HepG2 (cell line): Measurements from ENCODE around the gene MUC22. TPM values are rescaled to one million over a fixed set of nuclear protein-coding genes. Genes with fewer than 3 reads are reported as not detected.

Source experiments
- ATAC-seq: fragments of 200-7000 bp; cut with Tn5 transposase; 3 replicates; pipeline ENCODE4 v1.9.1; 2020; ENCODE audit warnings: mild to moderate bottlenecking, moderate library complexity
- BruUV-seq: library from RNA; stranded (reverse); fragments of 400-500 nt; replicated peaks from 2 replicates; lab custom pipeline; 2021; lab: Mats Ljungman, UMichigan
- CTCF ChIA-PET: fragments of 300-600 bp; formaldehyde crosslinking; extraction: SDS; loops from one replicate; lab custom pipeline; 2021; ENCODE audit warnings: low total read pairs, inconsistent platforms, low intra/inter-chr PET ratio; lab: Yijun Ruan, JAX
- POLR2A ChIA-PET: fragments of 350-600 bp; sonication (Branson Sonifier 250); formaldehyde crosslinking; loops from one replicate; lab custom pipeline; 2020; ENCODE audit warnings: antibody characterized with exemption, inconsistent platforms; lab: Yijun Ruan, JAX
- DNase-seq: peaks from one replicate; pipeline ENCODE4 v3.0.0-alpha.2; 2015; ENCODE audit warnings: low spot score
- FAIRE-seq: peaks from 3 replicates; lab custom pipeline; 2011; peaks lifted over from hg19 to GRCh38; lab: Jason Lieb, UNC
- H2AFZ ChIP-seq: one replicate; pipeline ENCODE4 v1.6.1; 2011; ENCODE audit warnings: low read length, inconsistent platforms
- H3K27ac ChIP-seq: fragments of 300-600 bp; 3 replicates; pipeline ENCODE4 v1.8.0; 2011; ENCODE audit warnings: mixed run types, mild to moderate bottlenecking, mixed read lengths, low read length, inconsistent platforms; ENCODE audit not compliant: insufficient read depth; ENCODE audit errors: extremely low read length
- H3K27me3 ChIP-seq, 2 experiments: fragments of 200-600 bp in 1 of 2; 2 replicates in 1 of 2; 3 replicates in 1 of 2; pipeline versions ENCODE4 v1.6.0 to v1.8.0; 2011; ENCODE audit warnings: low read length in 2 of 2, mild to moderate bottlenecking in 2 of 2, moderate library complexity in 2 of 2, inconsistent platforms in 1 of 2; ENCODE audit not compliant: insufficient read depth in 2 of 2, control insufficient read depth in 1 of 2
- H3K36me3 ChIP-seq, 2 experiments: fragments of 200-600 bp in 1 of 2; replicated peaks in 1 of 2; 2 replicates in 1 of 2; 3 replicates in 1 of 2; pipeline versions ENCODE4 v1.5.1 to v1.8.0; 2011; ENCODE audit warnings: low read length in 2 of 2, inconsistent platforms in 1 of 2; ENCODE audit not compliant: insufficient read depth in 2 of 2, control insufficient read depth in 1 of 2
- H3K4me1 ChIP-seq: 2 replicates; pipeline ENCODE4 v1.5.1; 2012; ENCODE audit warnings: low read length, inconsistent platforms; ENCODE audit not compliant: insufficient read depth
- H3K4me2 ChIP-seq: 2 replicates; pipeline ENCODE4 v1.6.0; 2011; ENCODE audit warnings: low read depth, low read length, inconsistent platforms
- H3K4me3 ChIP-seq, 3 experiments: fragments of 200-600 bp in 1 of 3; sonication (generic), shearing (Covaris generic) in 1 of 3; replicated peaks in 1 of 3; 2 replicates each; pipeline ENCODE4 v1.5.1; 2011 to 2016; ENCODE audit warnings: low read length in 3 of 3, inconsistent platforms in 2 of 3, low read depth in 2 of 3, mild to moderate bottlenecking in 2 of 3, control low read depth in 1 of 3, mixed read lengths in 1 of 3; ENCODE audit not compliant: insufficient read depth in 1 of 3
- H3K79me2 ChIP-seq: one replicate; pipeline ENCODE4 v1.6.1; 2011; ENCODE audit warnings: low read length, inconsistent platforms; ENCODE audit not compliant: insufficient read depth
- H3K9ac ChIP-seq: 2 replicates; pipeline ENCODE4 v1.6.0; 2011; ENCODE audit warnings: mild to moderate bottlenecking, low read depth, low read length, inconsistent platforms; ENCODE audit not compliant: insufficient read depth
- H3K9me3 ChIP-seq: 2 replicates; pipeline ENCODE4 v1.5.1; 2012; ENCODE audit warnings: mild to moderate bottlenecking, low read length
- H4K20me1 ChIP-seq: 2 replicates; pipeline ENCODE4 v1.6.0; 2011; ENCODE audit warnings: inconsistent platforms, mild to moderate bottlenecking, low read length, moderate library complexity; ENCODE audit not compliant: insufficient read depth
- ATF7 ChIP-seq, 2 experiments: fragments of 450-650 bp in 1 of 2; sonication (generic) in 1 of 2; formaldehyde crosslinking in 1 of 2; IDR thresholded peaks; 2 replicates each; pipeline versions ENCODE4 v1.4.0 to v1.6.1; 2016 to 2020; ENCODE audit warnings: antibody characterized with exemption in 1 of 2, mild to moderate bottlenecking in 1 of 2, missing genetic modification reagents in 1 of 2
- CEBPB ChIP-seq: IDR thresholded peaks from 2 replicates; pipeline ENCODE4 v1.6.1; 2011; ENCODE audit warnings: low read depth, low read length, improper control_type of control experiment, borderline replicate concordance
- PPARG ChIP-seq: conservative IDR thresholded peaks from 2 replicates; pipeline ENCODE4 v1.6.1; 2016; ENCODE audit warnings: missing biosample characterization, missing genetic modification reagents
- SRSF9 ChIP-seq: fragments of 200-400 bp; formaldehyde crosslinking; IDR thresholded peaks from 2 replicates; pipeline ENCODE4 v1.6.1; 2018; ENCODE audit warnings: borderline replicate concordance, mild to moderate bottlenecking, low read depth, low read length; ENCODE audit not compliant: insufficient read depth, poor library complexity, severe bottlenecking
- TSC22D2 ChIP-seq: sonication (generic); formaldehyde crosslinking; IDR thresholded peaks from 2 replicates; pipeline ENCODE4 v1.5.1; 2020; ENCODE audit warnings: missing genetic modification reagents, mild to moderate bottlenecking, borderline replicate concordance
- ZNF205 ChIP-seq: IDR thresholded peaks from 2 replicates; pipeline ENCODE4 v1.6.1; 2018; ENCODE audit warnings: missing biosample characterization, missing genetic modification reagents
- ZNF207 ChIP-seq: fragments of 450-650 bp; IDR thresholded peaks from 2 replicates; pipeline ENCODE4 v1.6.1; 2016; ENCODE audit warnings: antibody characterized with exemption, borderline replicate concordance
- ZNF382 ChIP-seq: sonication (generic); formaldehyde crosslinking; IDR thresholded peaks from 2 replicates; pipeline ENCODE4 v1.5.0; 2020; ENCODE audit warnings: missing genetic modification reagents, mild to moderate bottlenecking, borderline replicate concordance
- WGBS: methylation state at CpG from one replicate; pipeline ENCODE4 v1.1.6; 2017; ENCODE audit warnings: low lambda C conversion rate; 5-methylcytosine and 5-hydroxymethylcytosine counted together
- in situ Hi-C: cut with HindIII; loops from 2 replicates; pipeline ENCODE4 v1.10.0; 2017; ENCODE audit warnings: low pct_unique_long_range_greater_than_20kb; ENCODE audit not compliant: extremely low pct_ligation_motif_present
- intact Hi-C: fragments of 100-400 bp; cut with micrococcal nuclease; formaldehyde crosslinking; loops from one replicate; pipeline ENCODE4 v1.10.0; 2022; ENCODE audit not compliant: unreplicated experiment
- polyA plus RNA-seq, 8 experiments: library from polyadenylated mRNA; depleted of rRNA in 3 of 8; stranded (reverse) in 7 of 8; unstranded in 1 of 8; fragments of >200 nt; fragmentation: Illumina TruSeq in 4 of 8; extraction: Trizol in 4 of 8; gene quantifications; 2 replicates each; pipeline versions ENCODE4 v1.2.1 to v1.2.3, GENCODE V29; 2011 to 2016; ENCODE audit warnings: low read depth in 4 of 8, missing spikeins in 1 of 8, mixed read lengths in 1 of 8; ENCODE audit not compliant: insufficient read depth in 1 of 8
- total RNA-seq, 5 experiments: library from RNA; depleted of rRNA; stranded (reverse); fragments of >200 nt; fragmentation: Illumina TruSeq; extraction: Trizol; gene quantifications; 2 replicates each; pipeline ENCODE4 v1.2.3, GENCODE V29; 2016; ENCODE audit warnings: low read depth in 1 of 5

MUC22 gene
- total and polyA plus RNA-seq, 2 of the 13 experiments (the other 11 are each of a cell fraction or from before 2014, with no cell fraction given): not detected

DNA sequence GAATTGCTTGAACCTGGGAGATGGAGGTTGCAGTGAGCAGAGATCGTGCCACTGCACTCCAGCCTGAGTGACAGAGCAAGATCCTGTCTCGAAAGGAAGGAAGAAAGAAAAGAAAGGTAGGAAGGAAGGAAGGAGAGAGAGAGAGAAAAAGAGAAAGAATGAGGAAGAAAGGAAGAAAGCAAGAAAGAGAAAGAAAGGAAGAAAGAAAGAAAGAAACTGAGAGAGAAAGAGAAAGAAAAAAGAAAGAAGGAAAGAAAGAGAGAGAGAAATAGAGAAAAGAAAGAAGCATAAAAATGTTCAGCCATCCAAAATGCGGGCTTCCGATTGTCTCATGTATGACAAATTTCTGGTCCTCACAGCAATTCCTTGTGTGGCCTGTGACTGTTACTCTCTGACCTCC, 22.8 kb downstream of the MUC22 start:
- WGBS: 31% methylated on average over 4 of the region's 4 CpGs
- intact Hi-C loops (no loop called here), in situ Hi-C loops (no loop called here)
- POLR2A ChIA-PET: no interaction called here
- Histone ChIP-seq H3K4me1 (no peaks in the 10 kb centered on the region), H4K20me1 (no peaks in the 10 kb centered on the region), H3K4me3 (no peak overlapping the region), H3K27me3 (peaks cover 0 to 4% of the 10 kb centered on the region in 2 experiments; a peak in 1 of 5 replicates), H3K79me2 (no peaks in the 10 kb centered on the region), H3K4me2 (no peak overlapping the region), H2AFZ (no peak overlapping the region), H3K27ac (no peak overlapping the region), H3K36me3 (no peaks in the 10 kb centered on the region), H3K9me3 (no peaks in the 10 kb centered on the region), H3K9ac (no peak overlapping the region)
- FAIRE-seq: no peak
- CTCF ChIA-PET: no interaction called here
- DNase-seq: no peak
- no TSS peak for BruUV-seq
- no peak for ATAC-seq
- no peak for TF ChIP-seq TSC22D2 (CRISPR knock-in tag)
- TF ChIP-seq PPARG (CRISPR knock-in tag): no peak
- TF ChIP-seq SRSF9: peak; percentile 49
- TF ChIP-seq ZNF207: no peak
- TF ChIP-seq ZNF205: no peak

DNA sequence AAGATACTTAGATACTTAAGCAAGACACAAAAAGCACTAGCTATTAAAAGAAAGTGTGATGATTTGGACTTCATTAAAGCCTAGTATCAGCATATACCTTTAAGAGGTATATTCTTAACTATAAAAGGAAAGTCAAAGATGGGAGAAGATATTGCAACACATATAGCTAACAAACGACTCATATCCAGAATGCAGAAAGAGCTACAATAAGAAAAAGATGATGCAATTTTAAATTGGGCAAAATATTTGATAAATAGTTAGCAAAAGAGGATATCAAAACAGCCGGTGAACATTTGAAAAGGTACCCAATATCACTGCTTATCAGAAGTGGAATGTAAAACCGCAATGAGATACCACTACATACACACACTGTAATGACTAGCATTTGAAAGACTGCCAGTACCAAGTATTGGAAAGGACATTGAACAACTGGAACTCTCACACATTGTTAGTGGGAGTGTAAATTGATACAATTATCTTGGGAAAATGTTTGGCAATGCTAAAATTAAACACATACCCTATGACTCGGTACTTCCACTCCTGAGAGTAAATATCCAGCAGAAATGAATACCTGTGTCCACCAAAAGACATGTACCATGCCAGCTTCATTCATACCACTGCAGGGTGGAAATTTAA, 25.7 kb downstream of the MUC22 start:
- Histone ChIP-seq H3K9me3 (no peaks in the 10 kb centered on the region), H3K36me3 (no peaks in the 10 kb centered on the region), H3K4me2 (no peak overlapping the region), H3K4me3 (no peak overlapping the region), H3K79me2 (no peaks in the 10 kb centered on the region), H3K9ac (no peak overlapping the region), H3K27me3 (peaks cover 0 to 7% of the 10 kb centered on the region in 2 experiments; a peak in 2 of 5 replicates), H3K27ac (no peak overlapping the region), H2AFZ (no peak overlapping the region), H4K20me1 (no peaks in the 10 kb centered on the region), H3K4me1 (peaks cover 2% of the 10 kb centered on the region)
- ChIA-PET CTCF (no interaction called here), POLR2A (no interaction called here)
- FAIRE-seq (no peak), ATAC-seq (no peak), DNase-seq (no peak)
- TF ChIP-seq ZNF382 (CRISPR knock-in tag) (no peak), CEBPB (peak; percentile 43), ATF7 (IDR thresholded peaks at IDR 0.05) (peak; percentile 26; the same call in 1 of the 2 replicates), ATF7 (CRISPR knock-in tag; IDR thresholded peaks at IDR 0.05) (no peak)
- BruUV-seq: no TSS peak
- intact Hi-C loops (no loop called here), in situ Hi-C loops (no loop called here)
- under 1% methylated on average over 4 of the region's 4 CpGs for WGBS
